Skeletal muscle cell (primary cell): ENCODE results near the gene TIAM1.
A peak's percentile ranks its signal among the peaks of the same experiment; 100 is the strongest.

ENCODE experiments used
- DNase-seq: peaks from one replicate; pipeline ENCODE4 v3.0.0-alpha.2; 2010; ENCODE audit warnings: low read depth
- H3K4me3 ChIP-seq: 2 replicates; pipeline ENCODE4 v1.5.1; 2011; ENCODE audit warnings: low read depth, mild to moderate bottlenecking, control low read depth, low read length, moderate library complexity

The TIAM1 gene

GRCh38 chr21:31295676-31296075 is 48.4 kb downstream of the TIAM1 start:
- no peak for DNase-seq

GRCh38 chr21:31294691-31295090 is 49.4 kb downstream of the TIAM1 start:
- no peak for DNase-seq
- H3K4me3 ChIP-seq = no peak overlapping the region

More at GRCh38 chr21:31295676-31296075, 48.4 kb downstream of the TIAM1 start:
- no peak overlapping the region for H3K4me3 ChIP-seq

GRCh38 chr21:31293986-31294385 is 50.1 kb downstream of the TIAM1 start:
- H3K4me3 ChIP-seq = no peak overlapping the region
- DNase-seq = peak; percentile 88

- H3K4me3 ChIP-seq = no peak overlapping the region
- DNase-seq = no peak
Observed at GRCh38 chr21:31290765-31291164, 53.3 kb downstream of the TIAM1 start.

- no peak for DNase-seq
Observed at GRCh38 chr21:31289702-31290101, 54.4 kb downstream of the TIAM1 start.

GRCh38 chr21:31288191-31288590 is 55.9 kb downstream of the TIAM1 start:
- no peak overlapping the region for H3K4me3 ChIP-seq
- no peak for DNase-seq

More at GRCh38 chr21:31289702-31290101, 54.4 kb downstream of the TIAM1 start:
- H3K4me3 ChIP-seq = no peak overlapping the region

GRCh38 chr21:31287201-31287600 is 56.9 kb downstream of the TIAM1 start:
- no peak for DNase-seq

GRCh38 chr21:31286621-31287020 is 57.4 kb downstream of the TIAM1 start:
- DNase-seq = no peak
- H3K4me3 ChIP-seq = no peak overlapping the region

More at GRCh38 chr21:31287201-31287600, 56.9 kb downstream of the TIAM1 start:
- no peak overlapping the region for H3K4me3 ChIP-seq

GRCh38 chr21:31284797-31285397 is 59.2 kb downstream of the TIAM1 start:
- H3K4me3 ChIP-seq = no peak overlapping the region
- DNase-seq = no peak

GRCh38 chr21:31283025-31283424 is 61.0 kb downstream of the TIAM1 start:
- no peak overlapping the region for H3K4me3 ChIP-seq
- no peak for DNase-seq

- peak; percentile 98 for DNase-seq
Observed at GRCh38 chr21:31282095-31282709, 61.9 kb downstream of the TIAM1 start.

GRCh38 chr21:31281561-31281960 is 62.5 kb downstream of the TIAM1 start:
- no peak for DNase-seq

More at GRCh38 chr21:31282095-31282709, 61.9 kb downstream of the TIAM1 start:
- H3K4me3 ChIP-seq = no peak overlapping the region

GRCh38 chr21:31279986-31280385 is 64.1 kb downstream of the TIAM1 start:
- DNase-seq = no peak
- no peak overlapping the region for H3K4me3 ChIP-seq

More at GRCh38 chr21:31281561-31281960, 62.5 kb downstream of the TIAM1 start:
- H3K4me3 ChIP-seq = no peak overlapping the region

GRCh38 chr21:31279214-31279613 is 64.8 kb downstream of the TIAM1 start:
- no peak overlapping the region for H3K4me3 ChIP-seq
- DNase-seq = no peak

- DNase-seq = no peak
- no peak overlapping the region for H3K4me3 ChIP-seq
Observed at GRCh38 chr21:31278511-31279130, 65.4 kb downstream of the TIAM1 start.

GRCh38 chr21:31276663-31277062 is 67.4 kb downstream of the TIAM1 start:
- H3K4me3 ChIP-seq = no peak overlapping the region
- DNase-seq = no peak

GRCh38 chr21:31275901-31276300 is 68.2 kb downstream of the TIAM1 start:
- DNase-seq = no peak
- H3K4me3 ChIP-seq = no peak overlapping the region

GRCh38 chr21:31273278-31273677 is 70.8 kb downstream of the TIAM1 start:
- no peak overlapping the region for H3K4me3 ChIP-seq
- no peak for DNase-seq

- H3K4me3 ChIP-seq = no peak overlapping the region
- DNase-seq = no peak
Observed at GRCh38 chr21:31268090-31268489, 76.0 kb downstream of the TIAM1 start.

GRCh38 chr21:31267644-31268043 is 76.4 kb downstream of the TIAM1 start:
- H3K4me3 ChIP-seq = no peak overlapping the region
- no peak for DNase-seq

GRCh38 chr21:31266241-31266640 is 77.8 kb downstream of the TIAM1 start:
- no peak for DNase-seq
- H3K4me3 ChIP-seq = no peak overlapping the region
